ENCODE measurements around the gene DHRS7.
A peak's percentile ranks its signal among the peaks of the same experiment; 100 is the strongest.

The DHRS7 gene

DNA sequence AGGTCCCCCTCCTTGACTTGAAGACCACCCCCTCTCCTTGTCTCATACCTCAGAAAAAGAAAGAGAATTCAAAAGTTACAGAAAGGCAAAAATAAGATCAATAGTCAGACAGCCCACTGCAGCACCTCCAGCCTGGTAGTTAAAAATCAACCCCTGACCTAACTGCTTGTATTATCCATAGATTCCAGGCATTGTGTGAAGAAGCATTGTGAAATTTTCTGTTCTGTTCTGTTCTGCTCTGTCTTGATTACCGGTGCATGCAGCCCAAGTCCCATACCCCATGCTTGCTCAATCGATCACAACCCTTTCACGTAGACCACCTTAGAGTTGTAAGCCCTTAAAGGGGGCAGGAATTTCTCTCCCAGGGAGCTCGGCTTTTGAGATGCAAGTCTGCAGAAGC is 5.8 kb upstream of the DHRS7 start:
- TF ChIP-seq EZH2phosphoT487 (IDR thresholded peaks at IDR 0.05; ENCODE audit: borderline replicate concordance) = no peak
- TF ChIP-seq, protein P1, sequence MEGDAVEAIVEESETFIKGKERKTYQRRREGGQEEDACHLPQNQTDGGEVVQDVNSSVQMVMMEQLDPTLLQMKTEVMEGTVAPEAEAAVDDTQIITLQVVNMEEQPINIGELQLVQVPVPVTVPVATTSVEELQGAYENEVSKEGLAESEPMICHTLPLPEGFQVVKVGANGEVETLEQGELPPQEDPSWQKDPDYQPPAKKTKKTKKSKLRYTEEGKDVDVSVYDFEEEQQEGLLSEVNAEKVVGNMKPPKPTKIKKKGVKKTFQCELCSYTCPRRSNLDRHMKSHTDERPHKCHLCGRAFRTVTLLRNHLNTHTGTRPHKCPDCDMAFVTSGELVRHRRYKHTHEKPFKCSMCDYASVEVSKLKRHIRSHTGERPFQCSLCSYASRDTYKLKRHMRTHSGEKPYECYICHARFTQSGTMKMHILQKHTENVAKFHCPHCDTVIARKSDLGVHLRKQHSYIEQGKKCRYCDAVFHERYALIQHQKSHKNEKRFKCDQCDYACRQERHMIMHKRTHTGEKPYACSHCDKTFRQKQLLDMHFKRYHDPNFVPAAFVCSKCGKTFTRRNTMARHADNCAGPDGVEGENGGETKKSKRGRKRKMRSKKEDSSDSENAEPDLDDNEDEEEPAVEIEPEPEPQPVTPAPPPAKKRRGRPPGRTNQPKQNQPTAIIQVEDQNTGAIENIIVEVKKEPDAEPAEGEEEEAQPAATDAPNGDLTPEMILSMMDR (conservative IDR thresholded peaks at IDR 0.05; ENCODE audit: low read length) = no peak
- Histone ChIP-seq H3K9ac (ENCODE audit: low read depth, low read length, poor library complexity, severe bottlenecking) (no peak overlapping the region), H3K9me2 (replicated peaks; ENCODE audit: low read depth, low read length) (no peaks in the 10 kb centered on the region), H3K4me3 (ENCODE audit: low read length, poor library complexity, severe bottlenecking) (no peak overlapping the region), H3K4me2 (ENCODE audit: low read depth, low read length, poor library complexity, severe bottlenecking) (no peak overlapping the region), H4K20me1 (ENCODE audit: insufficient read depth, low read length, poor library complexity, severe bottlenecking) (no peaks in the 10 kb centered on the region), H3K36me3 (ENCODE audit: insufficient read depth, low read length) (no peaks in the 10 kb centered on the region), H3K4me1 (ENCODE audit: insufficient read depth, low read length, poor library complexity, severe bottlenecking) (peaks cover 3% of the 10 kb centered on the region), H3K9me3 (ENCODE audit: insufficient read depth, low read depth, low read length) (no peaks in the 10 kb centered on the region), H3F3A (ENCODE audit: low read depth) (no peaks in the 10 kb centered on the region), H2AFZ (ENCODE audit: low read length) (no peak overlapping the region), H3K79me2 (ENCODE audit: insufficient read depth, low read length) (no peaks in the 10 kb centered on the region), H3K27me3 (ENCODE audit: insufficient read depth, low read length, poor library complexity, severe bottlenecking) (no peaks in the 10 kb centered on the region)

DNA sequence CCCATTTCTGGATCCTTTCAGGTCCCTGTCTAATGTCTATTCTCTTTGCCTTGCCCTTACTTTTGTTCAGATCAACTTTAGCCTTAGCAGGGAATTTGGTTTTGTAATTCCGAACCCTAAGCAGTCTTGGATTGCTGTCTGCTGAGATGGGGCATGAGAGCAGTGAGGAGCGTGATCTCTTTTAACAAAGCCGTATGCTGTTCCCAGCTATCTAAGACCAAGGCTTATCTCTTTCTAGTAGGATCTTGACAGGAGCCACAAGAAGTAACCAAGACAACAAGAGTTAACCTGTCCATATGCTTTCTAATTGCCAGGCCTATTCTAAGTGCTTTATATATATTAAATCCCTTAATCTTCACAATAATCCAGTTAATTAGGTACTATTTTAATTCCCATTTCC is 4.5 kb upstream of the DHRS7 start:
- H3K9me3 ChIP-seq (ENCODE audit: insufficient read depth, low read depth, low read length) = no peaks in the 10 kb centered on the region
- H3K9me2 ChIP-seq (replicated peaks; ENCODE audit: low read depth, low read length) = no peaks in the 10 kb centered on the region
- H4K20me1 ChIP-seq (ENCODE audit: insufficient read depth, low read length, poor library complexity, severe bottlenecking) = no peaks in the 10 kb centered on the region
- H3K9ac ChIP-seq (ENCODE audit: low read depth, low read length, poor library complexity, severe bottlenecking) = no peak overlapping the region
- H3F3A ChIP-seq (ENCODE audit: low read depth) = no peaks in the 10 kb centered on the region
- H3K4me2 ChIP-seq (ENCODE audit: low read depth, low read length, poor library complexity, severe bottlenecking) = no peak overlapping the region
- H3K79me2 ChIP-seq (ENCODE audit: insufficient read depth, low read length) = peaks cover 5% of the 10 kb centered on the region
- no peaks in the 10 kb centered on the region for H3K27me3 ChIP-seq (ENCODE audit: insufficient read depth, low read length, poor library complexity, severe bottlenecking)
- H3K4me3 ChIP-seq (ENCODE audit: low read length, poor library complexity, severe bottlenecking) = no peak overlapping the region
- H3K36me3 ChIP-seq (ENCODE audit: insufficient read depth, low read length) = no peaks in the 10 kb centered on the region
- H3K4me1 ChIP-seq (ENCODE audit: insufficient read depth, low read length, poor library complexity, severe bottlenecking) = peaks cover 9% of the 10 kb centered on the region
- TF ChIP-seq EZH2phosphoT487 (IDR thresholded peaks at IDR 0.05; ENCODE audit: borderline replicate concordance) = no peak
- TF ChIP-seq, protein P1 (conservative IDR thresholded peaks at IDR 0.05; ENCODE audit: low read length) = no peak
- no peak overlapping the region for H2AFZ ChIP-seq (ENCODE audit: low read length)

DNA sequence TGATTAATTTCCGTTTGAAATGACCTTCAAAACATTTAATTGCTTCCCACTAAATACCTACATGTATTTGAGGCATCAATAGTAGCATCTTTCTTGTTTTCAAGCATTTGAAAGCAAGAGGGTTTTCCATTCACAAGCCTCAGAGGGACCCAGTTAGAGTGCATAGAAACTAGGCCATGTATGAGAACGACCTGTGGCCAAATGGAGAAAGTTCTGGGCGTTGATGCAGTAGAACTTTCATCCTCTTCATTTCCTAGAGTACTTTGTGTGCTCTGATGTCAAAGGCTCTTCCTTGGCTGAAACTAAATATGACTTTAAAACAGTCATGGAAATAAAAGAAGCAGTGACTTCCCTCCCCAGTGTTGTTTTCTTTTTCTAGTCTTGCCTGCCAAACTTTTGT is 944 bp upstream of the DHRS7 start:
- H3K4me2 ChIP-seq (ENCODE audit: low read depth, low read length, poor library complexity, severe bottlenecking) = peak overlapping the region; percentile 85
- H3K9me2 ChIP-seq (replicated peaks; ENCODE audit: low read depth, low read length) = no peaks in the 10 kb centered on the region
- H3K9ac ChIP-seq (ENCODE audit: low read depth, low read length, poor library complexity, severe bottlenecking) = peak overlapping the region; percentile 96
- H3K4me3 ChIP-seq (ENCODE audit: low read length, poor library complexity, severe bottlenecking) = peak overlapping the region; percentile 83
- no peaks in the 10 kb centered on the region for H3K27me3 ChIP-seq (ENCODE audit: insufficient read depth, low read length, poor library complexity, severe bottlenecking)
- H3K36me3 ChIP-seq (ENCODE audit: insufficient read depth, low read length) = no peaks in the 10 kb centered on the region
- H3F3A ChIP-seq (ENCODE audit: low read depth) = no peaks in the 10 kb centered on the region
- peaks cover 29% of the 10 kb centered on the region for H3K4me1 ChIP-seq (ENCODE audit: insufficient read depth, low read length, poor library complexity, severe bottlenecking)
- peak overlapping the region; percentile 88 for H2AFZ ChIP-seq (ENCODE audit: low read length)
- H4K20me1 ChIP-seq (ENCODE audit: insufficient read depth, low read length, poor library complexity, severe bottlenecking) = peaks cover 4% of the 10 kb centered on the region
- peaks cover 40% of the 10 kb centered on the region for H3K79me2 ChIP-seq (ENCODE audit: insufficient read depth, low read length)
- H3K9me3 ChIP-seq (ENCODE audit: insufficient read depth, low read depth, low read length) = no peaks in the 10 kb centered on the region
- TF ChIP-seq EZH2phosphoT487 (IDR thresholded peaks at IDR 0.05; ENCODE audit: borderline replicate concordance) = no peak
- TF ChIP-seq, protein P1 (conservative IDR thresholded peaks at IDR 0.05; ENCODE audit: low read length) = no peak
